Gastroesophageal sphincter (tissue), 2 donors: ENCODE results near the gene TNFRSF19.

Source experiments
- EP300 ChIP-seq: sonication (generic); formaldehyde crosslinking; IDR thresholded peaks from one replicate; pipeline ENCODE4 v1.6.1; 2017; ENCODE audit warnings: antibody characterized with exemption, mild to moderate bottlenecking
- POLR2AphosphoS5 ChIP-seq: sonication (generic); formaldehyde crosslinking; IDR thresholded peaks from one replicate; pipeline ENCODE4 v1.6.1; 2017; ENCODE audit warnings: antibody characterized with exemption

DNA sequence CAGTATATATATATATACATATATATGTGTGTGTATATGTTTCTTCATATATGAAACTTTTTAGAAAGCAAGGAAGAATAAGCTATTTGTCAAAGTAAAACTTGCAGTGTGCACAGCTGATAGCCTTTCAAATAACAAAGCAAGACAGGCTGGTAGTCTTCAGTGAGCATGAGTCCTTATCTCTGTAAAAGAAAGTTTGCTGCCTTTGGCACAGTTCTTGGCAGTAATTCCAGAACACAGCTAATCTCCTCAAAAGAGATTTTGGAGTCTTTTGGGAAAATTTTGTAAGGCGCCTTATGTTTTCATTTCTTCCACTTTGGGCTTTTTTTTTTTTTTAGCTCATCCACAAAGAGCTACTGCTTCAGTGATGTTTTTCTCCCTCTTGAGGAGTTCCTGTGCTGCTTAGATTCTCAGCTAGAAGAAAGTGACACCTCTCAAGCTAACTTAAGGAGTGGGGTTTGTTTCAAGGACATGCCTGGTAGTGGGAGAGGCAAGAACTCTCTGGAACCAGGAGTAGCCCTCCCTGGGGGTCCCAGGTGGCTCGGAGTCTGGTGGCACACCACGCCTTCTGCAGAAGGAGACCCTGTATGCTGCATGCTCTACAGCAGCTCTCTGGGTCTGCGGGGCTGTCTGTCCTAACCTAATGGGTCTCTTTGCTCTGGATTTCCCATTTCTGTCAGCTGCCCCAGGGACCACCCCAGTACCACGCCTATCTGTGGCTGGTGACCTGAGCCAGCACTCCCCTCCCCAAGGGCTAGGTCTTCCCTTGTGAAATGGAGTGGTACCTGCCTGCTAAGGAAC lies 58.8 kb downstream of the TNFRSF19 start:
- no peak for TF ChIP-seq POLR2AphosphoS5
- TF ChIP-seq EP300, result no peak
